ENCODE data around the gene FASTKD3.
A peak's percentile ranks its signal among the peaks of the same experiment; 100 is the strongest.

FASTKD3 gene

DNA sequence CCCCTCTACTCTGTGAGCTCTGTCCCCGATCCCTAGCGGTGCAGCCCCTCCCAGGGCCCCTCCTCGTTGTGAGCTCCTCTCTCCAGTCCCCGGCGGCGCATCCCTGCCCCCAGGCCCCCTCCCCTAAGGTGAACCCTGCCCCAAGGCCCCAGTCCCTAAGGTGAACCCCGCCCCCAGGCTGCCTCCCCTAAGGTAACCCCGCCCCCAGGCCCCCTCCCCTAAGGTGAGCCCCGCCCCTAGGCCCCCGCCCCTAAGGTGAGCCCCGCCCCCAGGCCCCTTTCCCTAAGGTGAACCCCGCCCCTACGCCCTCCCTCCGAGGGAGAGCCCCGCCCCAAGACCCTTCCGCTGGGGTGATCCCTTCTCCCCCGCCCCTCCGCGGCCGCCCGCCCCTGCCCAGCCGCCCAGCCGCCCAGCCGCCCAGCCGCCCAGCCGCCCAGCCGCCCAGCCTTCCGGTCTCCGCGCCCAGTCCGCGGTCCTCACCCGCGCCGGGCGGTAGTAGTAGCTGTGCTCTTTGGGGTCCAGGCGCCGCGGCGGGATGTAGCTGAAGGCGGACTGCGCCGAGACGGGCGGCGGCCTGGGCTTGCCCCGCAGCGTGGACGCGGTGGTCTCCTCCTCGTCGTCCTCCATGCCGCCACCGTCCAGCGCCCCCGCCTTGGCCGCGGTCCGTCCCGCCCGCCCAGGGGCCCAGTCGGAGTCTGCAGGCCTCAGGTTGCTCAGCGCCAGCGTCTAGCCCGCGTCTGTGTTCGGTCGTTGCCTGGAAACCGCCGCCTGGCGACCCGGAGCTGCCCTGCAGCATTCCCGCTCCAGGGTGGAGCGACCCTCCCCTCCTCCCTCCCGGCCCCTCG, 18.2 kb downstream of the FASTKD3 start, which contains the start of gene CFAP90:
CFAP90 (minus strand) TSS at position 739 of the 845 bp plus-strand sequence; CDS start at position 627, 112 bp downstream.
- peak; percentile 40 for TF ChIP-seq CTCF (IDR thresholded peaks at IDR 0.05)
- H3K9me3 Mint-ChIP-seq = peaks cover 21% of the 10 kb centered on the region
- peaks cover 2% of the 10 kb centered on the region for H3K27me3 Mint-ChIP-seq (ENCODE audit: low read depth, poor library complexity)
- peak; percentile 94 for DNase-seq
- H3K4me3 Mint-ChIP-seq = peak within 1 kb of the TSS; percentile 88
- H3K27ac Mint-ChIP-seq = peak within 1 kb of the TSS; percentile 94
- H3K36me3 Mint-ChIP-seq (ENCODE audit: low read depth) = peaks cover 22% of the 10 kb centered on the region
- peaks cover 43% of the 10 kb centered on the region for H3K4me1 Mint-ChIP-seq

DNA sequence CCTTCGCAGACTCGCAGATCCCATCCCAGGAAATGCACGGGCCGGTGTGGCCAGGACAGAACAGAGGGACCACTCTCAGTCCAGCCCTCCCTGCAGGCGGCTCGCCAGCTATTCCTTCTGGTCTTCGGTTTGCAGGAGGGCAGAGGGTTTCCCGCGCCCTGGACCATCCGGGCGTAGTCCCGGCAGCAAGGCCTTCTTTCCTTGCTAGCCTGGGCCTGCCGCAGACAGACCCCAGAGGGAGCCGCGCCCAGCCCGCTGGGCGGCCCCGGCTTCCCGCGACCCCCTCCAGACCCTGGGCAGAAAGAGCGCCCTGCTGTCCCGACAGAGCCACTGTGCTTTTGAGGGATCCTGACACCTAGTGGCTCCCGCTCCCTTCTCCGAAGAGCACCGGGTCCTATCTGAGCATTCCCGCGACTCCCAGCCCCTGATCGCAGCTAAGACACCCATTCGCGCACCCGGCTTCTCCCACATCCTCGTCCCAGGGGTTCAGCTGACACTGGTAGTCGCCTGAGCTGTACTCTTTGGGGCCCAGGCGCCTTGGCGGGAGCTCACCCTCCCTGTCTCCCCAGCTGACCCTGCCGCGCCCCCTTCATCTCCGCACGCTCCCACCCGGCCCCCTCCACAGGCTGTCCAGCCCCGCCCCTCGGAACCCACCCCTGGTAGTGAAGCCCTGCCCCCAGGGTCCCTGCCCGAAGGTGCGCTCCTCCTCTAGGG, 19.0 kb downstream of the FASTKD3 start:
- peak overlapping the region; percentile 48 for H3K27ac Mint-ChIP-seq
- H3K36me3 Mint-ChIP-seq (ENCODE audit: low read depth) = peaks cover 19% of the 10 kb centered on the region
- peak overlapping the region; percentile 88 for H3K4me3 Mint-ChIP-seq
- DNase-seq = no peak
- peaks cover 5% of the 10 kb centered on the region for H3K27me3 Mint-ChIP-seq (ENCODE audit: low read depth, poor library complexity)
- TF ChIP-seq CTCF (IDR thresholded peaks at IDR 0.05) = no peak
- peaks cover 48% of the 10 kb centered on the region for H3K4me1 Mint-ChIP-seq
- H3K9me3 Mint-ChIP-seq = peaks cover 19% of the 10 kb centered on the region

GRCh38 chr5:7848296-7848695, 20.5 kb downstream of the FASTKD3 start:
- H3K27me3 Mint-ChIP-seq (ENCODE audit: low read depth, poor library complexity) = peaks cover 6% of the 10 kb centered on the region

GRCh38 chr5:7846327-7846726, 22.5 kb downstream of the FASTKD3 start:
- no peak for DNase-seq
- no peak overlapping the region for H3K4me3 Mint-ChIP-seq
- H3K4me1 Mint-ChIP-seq = peaks cover 39% of the 10 kb centered on the region

More at GRCh38 chr5:7848296-7848695, 20.5 kb downstream of the FASTKD3 start:
- Mint-ChIP-seq H3K36me3 (ENCODE audit: low read depth) (peaks cover 4% of the 10 kb centered on the region), H3K27ac (no peak overlapping the region), H3K9me3 (peaks cover 4% of the 10 kb centered on the region), H3K4me3 (no peak overlapping the region), H3K4me1 (peaks cover 51% of the 10 kb centered on the region)
- TF ChIP-seq CTCF (IDR thresholded peaks at IDR 0.05) = no peak
- DNase-seq = no peak

DNA sequence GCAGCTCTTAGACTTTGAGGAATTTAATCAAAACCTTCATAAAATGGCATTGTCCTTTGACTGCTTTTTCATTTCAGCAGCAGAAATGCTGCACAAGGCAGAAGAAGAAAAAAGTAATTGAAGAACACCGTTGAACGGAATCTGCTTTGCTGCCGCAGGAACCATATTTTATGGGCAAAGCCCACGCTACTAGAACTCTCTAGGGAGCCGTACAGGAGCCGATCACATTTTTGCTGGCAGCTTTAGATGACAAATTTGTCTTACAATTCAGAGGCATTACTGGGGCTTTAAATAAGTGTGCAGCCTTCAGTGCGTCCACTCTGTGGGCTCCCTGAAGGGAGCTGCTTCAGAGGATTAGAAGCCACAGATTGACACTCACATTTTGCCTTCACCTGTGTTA, 23.3 kb downstream of the FASTKD3 start:
- peak; percentile 20 for DNase-seq

More at GRCh38 chr5:7846327-7846726, 22.5 kb downstream of the FASTKD3 start:
- H3K27ac Mint-ChIP-seq = no peak overlapping the region
- no peak for TF ChIP-seq CTCF (IDR thresholded peaks at IDR 0.05)
- no peaks in the 10 kb centered on the region for H3K36me3 Mint-ChIP-seq (ENCODE audit: low read depth)
- no peaks in the 10 kb centered on the region for H3K9me3 Mint-ChIP-seq
- H3K27me3 Mint-ChIP-seq (ENCODE audit: low read depth, poor library complexity) = peaks cover 6% of the 10 kb centered on the region

More for the DNA sequence above, 23.3 kb downstream of the FASTKD3 start:
- no peak for TF ChIP-seq CTCF (IDR thresholded peaks at IDR 0.05)
- Mint-ChIP-seq H3K4me3 (no peak overlapping the region), H3K4me1 (peaks cover 36% of the 10 kb centered on the region), H3K27me3 (ENCODE audit: low read depth, poor library complexity) (peaks cover 6% of the 10 kb centered on the region), H3K36me3 (ENCODE audit: low read depth) (peaks cover 4% of the 10 kb centered on the region), H3K27ac (no peak overlapping the region), H3K9me3 (peaks cover 7% of the 10 kb centered on the region)

Measured in nephron progenitor cell (in vitro differentiated cells).